ENCODE results near the gene PAK2. TPM values are rescaled to one million over a fixed set of nuclear protein-coding genes. Genes with fewer than 3 reads are reported as not detected.
"Not testable (repeated sequence)": the region's sequence is repeated elsewhere in the genome, so short reads cannot be mapped to it uniquely, and the experiment has no call there.

Gene PAK2
- total and polyA plus RNA-seq, 2 donors from 2014 or later = 13.4 to 67.1 TPM

DNA sequence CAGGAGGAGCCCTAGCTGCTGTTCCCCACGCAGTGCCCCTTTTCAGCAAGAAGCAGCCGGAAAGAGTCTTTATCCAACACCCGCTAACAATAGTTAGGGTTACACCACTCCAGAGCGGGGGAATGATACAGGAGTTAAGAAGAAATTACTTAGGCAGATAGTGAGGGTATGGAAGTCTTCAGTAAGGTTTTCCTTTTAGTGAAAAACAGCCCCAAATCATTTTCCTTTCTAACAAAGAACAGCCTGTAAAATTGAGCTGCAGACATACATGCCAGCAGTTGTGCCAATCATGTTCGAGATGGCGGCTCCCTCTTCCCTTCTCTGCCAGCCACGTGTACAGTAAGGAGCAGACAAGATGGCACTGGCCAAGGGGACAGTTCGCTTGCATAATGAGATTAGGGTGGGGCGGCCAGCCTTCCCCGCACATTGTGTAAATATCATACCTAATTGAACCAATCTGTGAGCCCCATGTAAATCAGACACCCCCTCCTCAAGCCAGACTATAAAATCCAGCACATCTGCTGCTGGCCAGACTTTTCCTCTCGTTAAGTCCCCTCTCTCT is 109.6 kb downstream of the PAK2 start:
- no peaks in the 10 kb centered on the region for H3K4me1 ChIP-seq (ENCODE audit: control insufficient read depth in 2 of 3, insufficient read depth in 2 of 3, low read depth in 1 of 3, low read length in 3 of 3)
- no peak for DNase-seq
- TF ChIP-seq CTCF (IDR thresholded peaks at IDR 0.05; ENCODE audit: borderline replicate concordance, extremely low read depth, insufficient read depth) = no peak
- no peaks in the 10 kb centered on the region for H3K9me3 ChIP-seq (ENCODE audit: control insufficient read depth in 2 of 3, insufficient read depth in 1 of 3, low read length in 3 of 3)
- no peak overlapping the region for H3K4me3 ChIP-seq (ENCODE audit: low read length in 3 of 3)
- H3K27me3 ChIP-seq (ENCODE audit: control insufficient read depth, insufficient read depth, low read length) = no peaks in the 10 kb centered on the region
- no peak overlapping the region for H3K9ac ChIP-seq (ENCODE audit: low read length in 3 of 3)
- intact Hi-C loops (cut with DNase I) = no loop called here
- no peaks in the 10 kb centered on the region for H3K36me3 ChIP-seq (ENCODE audit: control insufficient read depth in 2 of 3, insufficient read depth in 3 of 3, low read length in 3 of 3)
- FAIRE-seq = no peak
- H3K27ac ChIP-seq (ENCODE audit: low read depth in 2 of 2, low read length in 2 of 2) = no peak overlapping the region

GRCh38 chr3:196863000-196863399 is 123.3 kb downstream of the PAK2 start:
- DNase-seq; FAIRE-seq; H3K4me3 ChIP-seq (ENCODE audit: low read length in 3 of 3); H3K4me1 ChIP-seq (ENCODE audit: control insufficient read depth in 2 of 3, insufficient read depth in 2 of 3, low read depth in 1 of 3, low read length in 3 of 3); H3K36me3 ChIP-seq (ENCODE audit: control insufficient read depth in 2 of 3, insufficient read depth in 3 of 3, low read length in 3 of 3); H3K9ac ChIP-seq (ENCODE audit: low read length in 3 of 3); H3K9me3 ChIP-seq (ENCODE audit: control insufficient read depth in 2 of 3, insufficient read depth in 1 of 3, low read length in 3 of 3); H3K27ac ChIP-seq (ENCODE audit: low read depth in 2 of 2, low read length in 2 of 2); intact Hi-C loops (cut with DNase I); H3K27me3 ChIP-seq (ENCODE audit: control insufficient read depth, insufficient read depth, low read length): not testable (repeated sequence)

DNA sequence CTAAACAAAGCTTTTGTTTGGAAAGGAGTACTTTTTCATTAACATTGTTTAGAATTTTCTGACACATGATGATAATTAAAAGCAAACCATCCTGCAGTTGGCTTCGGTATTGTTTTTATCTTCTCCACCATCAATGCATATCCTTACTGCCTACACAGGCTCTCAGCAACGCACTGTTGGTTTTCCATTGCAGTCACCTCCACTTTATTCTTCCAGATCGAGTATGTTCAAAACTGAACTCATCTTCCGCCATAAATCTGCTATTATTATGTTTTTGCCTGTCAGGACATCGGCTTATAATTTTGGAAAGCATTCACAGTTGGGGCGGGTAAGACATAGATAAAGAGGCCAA is 127.5 kb downstream of the PAK2 start:
- no peaks in the 10 kb centered on the region for H3K27me3 ChIP-seq (ENCODE audit: control insufficient read depth, insufficient read depth, low read length)
- peaks cover 0 to 9% (median 3%) of the 10 kb centered on the region in 3 donors for H3K4me1 ChIP-seq (ENCODE audit: control insufficient read depth in 2 of 3, insufficient read depth in 2 of 3, low read depth in 1 of 3, low read length in 3 of 3)
- DNase-seq (no peak), FAIRE-seq (no peak)
- no peak for TF ChIP-seq CTCF (IDR thresholded peaks at IDR 0.05; ENCODE audit: borderline replicate concordance, extremely low read depth, insufficient read depth)
- H3K9me3 ChIP-seq (ENCODE audit: control insufficient read depth in 2 of 3, insufficient read depth in 1 of 3, low read length in 3 of 3) = no peaks in the 10 kb centered on the region
- peak overlapping the region; percentile 80 to 89 (median 87) for H3K4me3 ChIP-seq (ENCODE audit: low read length in 3 of 3)
- peak overlapping the region; percentile 59 to 82 for H3K27ac ChIP-seq (ENCODE audit: low read depth in 2 of 2, low read length in 2 of 2)
- no peaks in the 10 kb centered on the region for H3K36me3 ChIP-seq (ENCODE audit: control insufficient read depth in 2 of 3, insufficient read depth in 3 of 3, low read length in 3 of 3)
- H3K9ac ChIP-seq (ENCODE audit: low read length in 3 of 3) = peak overlapping the region; percentile 74 to 92 (median 82)
- intact Hi-C loops (cut with DNase I) = no loop called here

GRCh38 chr3:196867507-196868296 is 128.0 kb downstream of the PAK2 start, which contains the start of gene SENP5:
SENP5 (plus strand) TSS chr3:196867920; CDS start chr3:196885182, 17,262 bp downstream.
- peaks cover 0 to 9% (median 3%) of the 10 kb centered on the region in 3 donors for H3K4me1 ChIP-seq (ENCODE audit: control insufficient read depth in 2 of 3, insufficient read depth in 2 of 3, low read depth in 1 of 3, low read length in 3 of 3)
- FAIRE-seq (no peak), DNase-seq (peak; percentile 93 to 97 (median 95))
- intact Hi-C loops (cut with DNase I) = no loop called here
- peak within 1 kb of the TSS; percentile 74 to 92 (median 82) for H3K9ac ChIP-seq (ENCODE audit: low read length in 3 of 3)
- no peaks in the 10 kb centered on the region for H3K36me3 ChIP-seq (ENCODE audit: control insufficient read depth in 2 of 3, insufficient read depth in 3 of 3, low read length in 3 of 3)
- TF ChIP-seq CTCF (IDR thresholded peaks at IDR 0.05; ENCODE audit: borderline replicate concordance, extremely low read depth, insufficient read depth) = no peak
- no peaks in the 10 kb centered on the region for H3K27me3 ChIP-seq (ENCODE audit: control insufficient read depth, insufficient read depth, low read length)
- H3K27ac ChIP-seq (ENCODE audit: low read depth in 2 of 2, low read length in 2 of 2) = peak within 1 kb of the TSS; percentile 83 to 86
- peak within 1 kb of the TSS; percentile 80 to 89 (median 87) for H3K4me3 ChIP-seq (ENCODE audit: low read length in 3 of 3)
- no peaks in the 10 kb centered on the region for H3K9me3 ChIP-seq (ENCODE audit: control insufficient read depth in 2 of 3, insufficient read depth in 1 of 3, low read length in 3 of 3)

Data from kidney (tissue), 14 donors.